LNCaP clone FGC (cell line): ENCODE results near the gene ZC3H18.

Experiments
- DNase-seq: peaks from one replicate; pipeline ENCODE4 v3.0.0-alpha.2; 2011; ENCODE audit warnings: low read depth
- H3K4me3 ChIP-seq: 2 replicates; pipeline ENCODE4 v1.5.1; 2011; ENCODE audit warnings: mild to moderate bottlenecking, low read depth, low read length, control low read depth
- CTCF ChIP-seq: IDR thresholded peaks from 2 replicates; pipeline ENCODE4 v1.5.1; 2012; ENCODE audit warnings: mild to moderate bottlenecking; ENCODE audit not compliant: control insufficient read depth, insufficient read depth; ENCODE audit errors: extremely low read depth

ZC3H18 gene

GRCh38 chr16:88651276-88651988 is 81.2 kb downstream of the ZC3H18 start:
- DNase-seq: no peak
- TF ChIP-seq CTCF: no peak
- H3K4me3 ChIP-seq: no peak overlapping the region

- DNase-seq: no peak
- H3K4me3 ChIP-seq: no peak overlapping the region
- no peak for TF ChIP-seq CTCF
Measured at GRCh38 chr16:88651989-88652761, 82.0 kb downstream of the ZC3H18 start.

GRCh38 chr16:88652762-88653063 is 82.5 kb downstream of the ZC3H18 start:
- no peak for TF ChIP-seq CTCF
- no peak for DNase-seq
- H3K4me3 ChIP-seq: no peak overlapping the region

- DNase-seq: no peak
- H3K4me3 ChIP-seq: no peak overlapping the region
- TF ChIP-seq CTCF: no peak
Measured at GRCh38 chr16:88653101-88653500, 82.9 kb downstream of the ZC3H18 start.

- no peak for DNase-seq
Measured at GRCh38 chr16:88653596-88654362, 83.6 kb downstream of the ZC3H18 start.

GRCh38 chr16:88654363-88655052 is 84.3 kb downstream of the ZC3H18 start:
- TF ChIP-seq CTCF: no peak
- no peak for DNase-seq
- H3K4me3 ChIP-seq: no peak overlapping the region

More at GRCh38 chr16:88653596-88654362, 83.6 kb downstream of the ZC3H18 start:
- no peak for TF ChIP-seq CTCF
- H3K4me3 ChIP-seq: no peak overlapping the region
